GM18505 (cell line): ENCODE data around the gene CENPX.
"Not testable (repeated sequence)": the region's sequence is repeated elsewhere in the genome, so short reads cannot be mapped to it uniquely, and the experiment has no call there.

Source experiments
- ATAC-seq: cut with Tn5 transposase; IDR thresholded peaks from one replicate; pipeline ENCODE4 v1.9.1; 2021; ENCODE audit not compliant: unreplicated experiment
- POLR2A ChIP-seq: IDR thresholded peaks from 4 replicates; pipeline ENCODE4 v1.6.1; 2011; ENCODE audit warnings: borderline replicate concordance; ENCODE audit not compliant: insufficient read depth, insufficient read length; ENCODE audit errors: extremely low read depth

Gene CENPX

DNA sequence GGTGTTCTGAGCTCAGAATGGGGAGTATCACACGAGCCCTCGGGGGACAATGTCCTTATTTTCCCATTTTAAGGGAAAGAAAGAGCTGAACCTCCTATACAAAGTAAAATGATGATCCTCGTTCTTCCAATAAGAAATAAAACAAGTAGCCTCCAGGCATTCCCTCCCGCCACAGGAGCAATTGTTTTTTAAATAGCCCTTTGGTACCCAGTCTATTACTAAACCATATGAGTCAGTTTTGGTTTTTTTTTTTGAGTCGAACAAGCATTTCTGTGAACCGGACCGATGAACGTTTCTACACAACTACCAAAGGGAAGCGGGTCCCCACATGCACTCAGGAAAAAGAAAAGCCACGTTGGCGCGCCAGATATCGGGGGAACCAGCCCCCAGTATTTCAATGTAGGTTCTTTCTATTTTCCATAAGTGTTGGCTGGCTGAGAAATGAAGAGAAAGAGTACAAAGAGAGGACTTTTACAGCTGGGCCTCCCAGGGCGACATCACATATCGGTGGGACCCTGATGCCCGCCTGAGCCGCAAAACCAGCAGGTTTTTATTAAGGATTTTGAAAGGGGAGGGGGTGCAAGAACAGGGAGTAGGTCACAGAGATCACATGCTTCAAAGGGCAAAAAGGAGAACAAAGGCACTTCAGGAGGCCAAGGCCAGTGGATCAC is 18.6 kb upstream of the CENPX start:
- no peak for TF ChIP-seq POLR2A

DNA sequence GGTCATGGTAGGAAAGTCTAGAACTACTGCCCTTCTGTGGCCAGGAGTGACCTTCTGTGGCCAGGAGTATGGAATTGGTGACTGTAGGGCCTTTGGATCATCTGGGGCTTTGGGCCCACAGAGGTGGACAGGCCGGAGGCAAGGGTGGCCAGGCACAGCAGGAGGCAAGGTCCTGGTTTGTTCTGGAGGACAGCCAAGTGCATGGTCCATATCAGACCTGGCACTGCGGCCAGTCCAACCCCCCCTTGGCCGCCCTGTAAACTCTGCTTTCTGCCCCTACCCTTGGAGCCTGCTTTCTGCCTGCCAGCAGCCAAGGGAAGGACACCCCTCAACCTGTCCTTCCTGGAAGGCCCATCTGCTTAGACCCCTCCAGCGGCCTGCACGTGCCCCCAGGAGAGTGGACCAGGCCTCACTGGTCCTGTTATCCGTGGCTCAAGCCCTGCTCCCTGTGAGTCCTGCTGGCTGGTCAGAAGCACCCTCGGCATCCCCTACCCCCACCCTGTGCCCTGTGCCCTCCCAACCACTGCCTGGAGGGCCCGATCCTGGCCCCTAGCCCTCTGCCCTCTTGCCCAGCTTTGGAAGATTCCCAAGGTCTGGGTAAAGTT is 17.1 kb upstream of the CENPX start:
- TF ChIP-seq POLR2A: no peak
- no peak for ATAC-seq

More for the DNA sequence above, 18.6 kb upstream of the CENPX start:
- ATAC-seq: no peak

DNA sequence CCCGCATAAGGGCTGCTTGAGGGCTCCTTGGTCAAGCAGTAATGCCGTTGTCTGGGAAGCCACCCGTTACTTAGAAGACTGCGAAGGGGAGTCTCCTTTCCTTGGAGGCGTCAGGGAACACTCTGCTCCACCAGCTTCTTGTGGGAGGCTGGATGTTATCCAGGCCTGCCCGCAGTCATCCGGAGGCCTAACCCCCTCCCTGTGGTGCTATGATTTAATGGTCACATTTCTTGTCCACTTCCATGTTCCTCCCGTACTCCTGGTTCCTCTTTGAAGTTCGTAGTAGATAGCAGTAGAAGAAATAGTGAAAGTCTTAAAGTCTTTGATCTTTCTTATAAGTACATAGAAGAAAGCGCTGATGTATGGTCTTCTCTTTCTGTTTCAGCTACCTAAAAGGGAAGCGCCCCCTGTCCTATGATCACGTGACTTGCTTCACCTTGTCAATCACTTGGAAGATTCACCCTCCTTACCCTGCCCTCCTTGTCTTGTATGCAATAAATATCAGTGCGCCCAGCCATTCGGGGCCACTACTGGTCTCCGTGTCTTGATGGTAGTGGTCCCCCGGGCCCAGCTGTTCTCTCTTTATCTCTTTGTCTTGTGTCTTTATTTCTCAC is 16.2 kb upstream of the CENPX start:
- ATAC-seq: not testable (repeated sequence)

DNA sequence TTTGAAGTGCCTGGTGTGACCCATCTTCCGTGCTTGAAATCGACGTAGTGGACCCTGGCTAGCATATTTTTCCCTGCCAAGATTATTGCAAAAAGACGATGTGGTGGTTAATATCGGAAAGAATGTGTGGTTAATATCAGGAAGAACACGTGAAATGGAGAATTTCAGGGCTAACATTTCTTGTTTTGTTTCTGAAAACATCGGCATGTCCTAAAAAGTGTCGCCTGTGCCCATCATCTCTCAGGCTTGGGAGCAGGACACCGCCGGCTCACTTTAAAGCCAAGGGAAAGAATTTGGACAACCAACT is 15.2 kb upstream of the CENPX start:
- no peak for ATAC-seq
- TF ChIP-seq POLR2A: no peak

DNA sequence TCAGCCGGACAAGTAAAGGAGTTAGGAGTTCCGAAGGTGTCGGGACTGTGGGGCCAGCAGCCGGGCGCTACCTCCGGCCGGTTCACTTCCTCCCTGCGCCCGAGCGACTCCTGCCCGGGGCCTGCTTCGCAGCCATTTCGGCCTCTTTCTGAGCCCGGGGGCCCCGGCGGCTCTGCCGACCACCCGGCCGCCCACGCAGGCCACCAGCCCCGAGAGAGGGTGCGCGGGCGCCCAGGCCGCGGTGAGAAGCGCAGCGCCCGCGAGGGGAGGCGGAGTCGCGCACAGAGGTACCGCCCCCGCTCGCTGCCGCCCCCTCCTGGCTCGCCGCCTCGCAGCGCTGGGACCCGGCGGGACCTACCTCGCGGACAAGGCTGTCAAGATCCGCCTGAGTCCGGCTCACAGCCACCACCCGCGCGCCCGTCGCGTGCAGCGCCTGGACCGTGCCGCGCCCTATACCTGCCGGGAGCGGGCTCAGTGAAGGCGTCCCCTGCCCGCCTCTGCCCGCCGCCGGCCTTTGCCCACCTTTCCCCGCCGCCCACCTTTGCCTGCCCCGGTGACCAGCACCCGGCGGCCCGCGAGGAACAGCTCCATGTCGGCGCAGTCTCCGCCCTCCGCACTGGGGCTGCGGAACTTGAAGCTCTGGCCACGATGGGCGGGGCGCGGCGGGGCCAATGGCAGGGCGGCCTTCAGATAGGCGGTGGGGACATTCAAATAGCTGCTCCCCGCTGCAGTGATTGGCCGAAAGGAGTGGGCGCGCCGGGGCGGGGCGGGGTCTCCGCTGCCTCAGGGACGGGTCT is 14.6 kb upstream of the CENPX start, which contains the start of gene DCXR:
DCXR (minus strand) TSS at position 606 of the 797 bp plus-strand sequence; CDS start at position 591, 15 bp downstream.
- peak; percentile 76 for ATAC-seq
- peak; percentile 94 for TF ChIP-seq POLR2A

DNA sequence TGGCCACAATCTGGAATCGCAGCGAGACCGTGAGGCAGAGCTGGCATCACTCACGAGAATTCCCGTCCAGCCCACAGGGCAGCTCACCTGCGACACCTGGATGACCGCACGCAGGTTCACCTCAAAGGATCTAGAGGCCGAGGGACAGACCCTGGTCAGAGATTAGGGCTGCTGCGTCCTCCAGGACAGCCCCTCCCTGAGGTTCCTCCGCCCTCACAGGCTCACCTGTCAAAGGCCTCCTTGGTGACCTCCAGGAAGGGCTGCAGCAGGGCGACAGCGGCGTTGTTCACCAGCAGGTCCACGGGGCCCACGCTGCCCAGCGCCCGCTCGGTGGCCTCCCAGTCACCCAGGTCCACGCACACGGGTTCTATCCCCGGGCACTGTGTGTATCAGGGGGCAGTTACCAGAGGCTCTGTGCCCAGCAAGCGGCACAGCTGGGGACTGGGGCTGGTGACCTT is 14.0 kb upstream of the CENPX start:
- no peak for TF ChIP-seq POLR2A
- no peak for ATAC-seq

DNA sequence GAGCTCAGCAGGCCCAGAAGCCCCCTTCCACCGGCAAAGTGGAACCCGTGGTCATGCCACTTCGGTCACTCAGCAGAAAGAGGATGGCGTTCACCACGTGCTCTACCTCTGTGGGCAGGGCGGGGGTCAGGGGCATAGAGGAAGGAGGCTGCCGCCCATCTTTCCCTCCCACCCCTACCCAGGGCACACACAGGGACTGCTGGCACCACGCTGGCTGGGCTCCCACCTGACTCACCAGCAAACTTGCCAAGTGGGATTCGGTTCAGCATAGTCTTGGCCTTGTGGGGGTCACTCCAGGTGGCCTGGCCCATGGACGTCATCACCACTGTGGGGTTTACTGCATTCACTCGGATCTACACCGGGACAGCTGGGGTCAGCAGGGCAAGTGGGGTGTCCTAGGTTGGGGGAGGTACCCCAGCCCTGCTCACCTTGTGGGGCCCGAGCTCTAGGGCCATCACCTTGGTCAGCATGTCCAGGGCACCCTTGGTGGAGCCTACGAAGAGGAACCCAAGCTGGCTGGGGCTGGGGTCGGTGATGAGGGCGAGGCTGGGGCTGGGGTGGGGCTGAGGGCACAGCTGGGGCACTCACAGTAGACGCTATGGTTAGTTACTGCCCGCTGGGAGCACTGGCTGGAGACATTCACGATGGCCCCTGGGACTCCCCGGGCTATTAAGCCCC is 13.4 kb upstream of the CENPX start:
- no peak for ATAC-seq
- no peak for TF ChIP-seq POLR2A

DNA sequence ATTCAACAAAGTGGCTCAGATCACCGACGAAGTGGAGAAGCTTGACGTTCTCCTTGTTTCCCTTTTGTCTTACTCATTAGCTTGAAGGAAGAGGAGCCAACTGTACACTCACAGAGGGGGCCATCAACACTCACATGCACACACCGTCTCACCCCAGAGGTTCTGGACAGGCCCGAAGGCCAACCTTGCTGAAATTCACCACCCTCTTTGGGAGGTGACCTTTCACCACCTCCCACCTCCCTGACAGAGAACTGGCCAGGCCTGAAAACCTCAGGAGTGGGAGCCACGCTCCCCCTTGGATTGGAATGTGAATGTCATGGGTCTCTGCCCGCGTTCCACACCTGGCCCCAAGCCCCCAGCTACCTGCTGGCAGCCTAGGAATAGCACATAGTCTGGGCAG is 12.8 kb upstream of the CENPX start:
- no peak for TF ChIP-seq POLR2A
- no peak for ATAC-seq

DNA sequence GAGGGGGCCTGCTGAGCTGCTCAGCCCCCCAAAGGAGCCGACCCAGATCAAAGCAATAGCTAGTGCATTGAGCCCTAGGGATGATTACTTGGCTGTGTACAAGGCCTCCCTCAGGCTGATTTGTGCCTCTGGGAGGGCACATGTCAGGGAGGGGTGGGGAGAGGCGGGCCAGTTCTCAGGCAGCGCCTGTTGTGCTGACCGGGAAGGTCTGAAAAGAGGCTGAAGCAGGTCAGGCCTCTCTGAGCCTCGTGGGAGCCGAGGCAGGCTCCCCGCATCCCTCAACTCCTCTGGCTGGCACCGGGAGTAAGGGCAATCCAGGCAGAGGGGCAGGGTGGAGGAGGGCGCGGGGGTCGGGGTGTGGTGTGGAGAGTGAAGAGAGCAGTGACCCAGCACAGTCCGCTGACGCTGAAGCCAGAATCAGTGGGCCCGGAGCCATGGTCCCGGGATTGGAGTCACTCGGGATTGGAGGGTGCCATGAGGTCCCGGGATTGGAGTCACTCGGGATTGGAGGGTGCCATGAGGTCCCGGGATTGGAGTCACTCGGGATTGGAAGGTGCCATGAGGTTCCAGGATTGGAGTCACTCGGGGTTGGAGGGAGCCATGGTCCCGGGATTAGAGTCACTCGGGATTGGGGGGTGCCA is 11.8 kb upstream of the CENPX start:
- ATAC-seq: no peak
- TF ChIP-seq POLR2A: no peak

DNA sequence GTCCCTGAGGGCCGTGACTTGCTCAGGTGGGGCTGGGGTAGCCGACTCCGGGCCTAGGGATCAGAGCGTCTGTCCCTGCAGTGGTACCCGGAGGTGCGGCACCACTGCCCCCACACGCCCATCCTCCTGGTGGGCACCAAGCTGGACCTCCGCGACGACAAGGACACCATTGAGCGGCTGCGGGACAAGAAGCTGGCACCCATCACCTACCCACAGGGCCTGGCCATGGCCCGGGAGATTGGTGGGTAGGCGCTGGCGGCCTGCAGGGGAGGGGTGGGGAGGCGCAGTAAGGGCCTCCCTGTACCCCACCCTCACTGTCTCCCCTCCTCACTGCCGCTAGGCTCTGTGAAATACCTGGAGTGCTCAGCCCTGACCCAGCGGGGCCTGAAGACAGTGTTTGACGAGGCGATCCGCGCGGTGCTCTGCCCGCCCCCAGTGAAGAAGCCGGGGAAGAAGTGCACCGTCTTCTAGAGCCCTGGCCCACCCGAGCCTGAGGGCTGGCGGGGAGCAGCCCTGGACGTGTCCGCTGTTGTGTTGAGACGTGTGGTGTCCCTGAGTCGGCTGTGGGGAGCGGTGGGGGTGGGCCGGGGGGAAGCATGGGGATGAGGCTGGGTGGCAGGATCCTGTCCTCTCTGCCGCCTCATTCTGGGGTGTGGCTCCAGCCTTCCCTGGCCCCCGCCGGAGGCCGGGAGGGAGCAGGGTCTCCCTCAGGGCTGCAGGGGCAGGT is 10.8 kb upstream of the CENPX start:
- TF ChIP-seq POLR2A: no peak
- ATAC-seq: no peak

DNA sequence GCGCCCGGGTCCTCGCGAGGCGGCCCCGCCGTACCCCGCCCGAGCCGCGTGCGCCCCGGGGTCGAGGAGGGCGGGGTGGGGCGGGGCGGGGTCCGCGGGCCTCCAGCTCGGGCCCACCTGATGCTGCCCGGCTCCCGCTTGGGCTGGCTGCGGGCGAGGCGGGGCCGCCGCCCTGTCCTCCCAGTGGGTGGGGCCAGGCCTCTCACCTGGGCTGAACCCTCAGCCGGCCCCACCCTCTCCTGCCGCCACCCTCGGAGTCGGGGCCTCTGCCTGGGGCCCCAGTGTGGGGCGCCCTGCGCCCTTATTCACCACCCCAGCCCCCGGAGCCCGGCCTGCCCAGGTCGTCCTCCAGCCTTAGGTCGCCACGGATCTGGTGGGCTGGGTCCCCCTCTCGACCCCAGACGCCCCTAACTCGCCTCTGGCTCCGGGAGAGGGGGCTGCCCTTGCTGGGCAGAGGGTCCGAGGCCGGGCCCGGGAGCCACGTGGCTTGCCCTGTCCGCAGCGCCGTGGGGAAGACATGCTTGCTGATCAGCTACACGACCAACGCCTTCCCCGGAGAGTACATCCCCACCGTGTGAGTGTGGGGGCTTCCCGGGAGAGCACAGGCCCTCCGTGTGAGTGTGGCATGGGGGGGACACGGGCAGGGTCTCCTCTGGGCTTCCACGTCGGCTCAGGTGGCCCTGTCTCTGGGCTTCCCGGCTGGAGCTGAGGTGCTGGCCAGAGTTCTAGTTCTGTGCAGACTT is 9.4 kb upstream of the CENPX start:
- TF ChIP-seq POLR2A: no peak
- ATAC-seq: no peak
